Endothelial cell of umbilical vein (primary cell): ENCODE results near the gene PRRX2. TPM values are rescaled to one million over a fixed set of nuclear protein-coding genes. Genes with fewer than 3 reads are reported as not detected.

ENCODE experiments used
- BruUV-seq: library from RNA; stranded (reverse); fragments of 400-500 nt; replicated peaks from 2 replicates; lab custom pipeline; 2021; lab: Mats Ljungman, UMichigan
- CTCF ChIA-PET: fragments of 300-600, 350-600 bp; sonication (Branson Sonifier 250); formaldehyde crosslinking; loops from one replicate; lab custom pipeline; 2021; ENCODE audit warnings: antibody characterized with exemption, inconsistent platforms; lab: Charles Lee
- POLR2A ChIA-PET: fragments of 300-600, 350-600 bp; sonication (Branson Sonifier 250); formaldehyde crosslinking; loops from one replicate; lab custom pipeline; 2021; ENCODE audit warnings: antibody characterized with exemption, inconsistent platforms; lab: Charles Lee
- DNase-seq: peaks from one replicate; pipeline ENCODE4 v3.0.0-alpha.2; 2011; ENCODE audit warnings: low read depth, low spot score
- FAIRE-seq: peaks from 2 replicates; lab custom pipeline; 2011; peaks lifted over from hg19 to GRCh38; lab: Jason Lieb, UNC
- H2AFZ ChIP-seq: 2 replicates; pipeline ENCODE4 v1.6.0; 2012; ENCODE audit warnings: low read depth, low read length, control low read depth, inconsistent platforms
- H3K27ac ChIP-seq: 2 replicates; pipeline ENCODE4 v1.5.1; 2011; ENCODE audit warnings: low read depth, mild to moderate bottlenecking, control low read depth, low read length, moderate library complexity; ENCODE audit not compliant: insufficient read depth
- H3K27me3 ChIP-seq, 2 experiments: 2 replicates each; pipeline versions ENCODE4 v1.6.0 to v1.6.1; 2011; ENCODE audit warnings: low read length in 2 of 2, mixed read lengths in 1 of 2; ENCODE audit not compliant: control insufficient read depth in 2 of 2, insufficient read depth in 2 of 2
- H3K36me3 ChIP-seq, 2 experiments: 2 replicates in 1 of 2; 3 replicates in 1 of 2; pipeline ENCODE4 v1.5.1; 2011; ENCODE audit warnings: low read length in 2 of 2, mild to moderate bottlenecking in 1 of 2, moderate library complexity in 1 of 2; ENCODE audit not compliant: control insufficient read depth in 2 of 2, insufficient read depth in 2 of 2; ENCODE audit errors: extremely low read depth in 1 of 2
- H3K4me1 ChIP-seq: 3 replicates; pipeline ENCODE4 v1.5.1; 2011; ENCODE audit warnings: mild to moderate bottlenecking, low read length; ENCODE audit not compliant: control insufficient read depth, insufficient read depth; ENCODE audit errors: extremely low read depth
- H3K4me2 ChIP-seq: 2 replicates; pipeline ENCODE4 v1.6.1; 2011; ENCODE audit warnings: low read length, control low read depth, mixed read lengths; ENCODE audit not compliant: insufficient read depth
- H3K4me3 ChIP-seq, 3 experiments: fragments of 200-600 bp in 1 of 3; sonication (generic), shearing (Covaris generic) in 1 of 3; replicated peaks in 1 of 3; 2 replicates each; pipeline ENCODE4 v1.5.1; 2011 to 2016; ENCODE audit warnings: control low read depth in 3 of 3, low read length in 3 of 3, mild to moderate bottlenecking in 2 of 3, inconsistent platforms in 1 of 3, low read depth in 1 of 3, moderate library complexity in 1 of 3; ENCODE audit not compliant: insufficient read depth in 1 of 3
- H3K79me2 ChIP-seq: 2 replicates; pipeline ENCODE4 v1.6.0; 2012; ENCODE audit warnings: low read length, inconsistent platforms; ENCODE audit not compliant: control insufficient read depth, insufficient read depth
- H3K9ac ChIP-seq: replicated peaks from 2 replicates; pipeline ENCODE3; 2011; ENCODE audit warnings: low read length, control low read depth; ENCODE audit not compliant: insufficient read depth; ENCODE audit errors: extremely low read depth
- H3K9me1 ChIP-seq: replicated peaks from 3 replicates; pipeline ENCODE4 v1.6.0; 2011; ENCODE audit warnings: mild to moderate bottlenecking, low read length; ENCODE audit not compliant: control insufficient read depth, insufficient read depth; ENCODE audit errors: extremely low read depth
- H3K9me3 ChIP-seq: replicated peaks from 2 replicates; pipeline ENCODE4 v1.5.1; 2012; ENCODE audit warnings: low read length, inconsistent platforms; ENCODE audit not compliant: control insufficient read depth, insufficient read depth
- H4K20me1 ChIP-seq: replicated peaks from 2 replicates; pipeline ENCODE3; 2011; ENCODE audit warnings: mild to moderate bottlenecking, low read length; ENCODE audit not compliant: control insufficient read depth, insufficient read depth; ENCODE audit errors: extremely low read depth
- CTCF ChIP-seq, 2 donors: IDR thresholded peaks; 1 replicate in 1 of 2; 2 replicates in 1 of 2; pipeline ENCODE4 v1.5.1; 2011; ENCODE audit warnings: low read length in 2 of 2, mild to moderate bottlenecking in 2 of 2, moderate library complexity in 2 of 2, control low read depth in 1 of 2, inconsistent platforms in 1 of 2, low read depth in 1 of 2; ENCODE audit not compliant: insufficient read depth in 1 of 2; ENCODE audit errors: extremely low read depth in 1 of 2
- EZH2 ChIP-seq: IDR thresholded peaks from 2 replicates; pipeline ENCODE4 v1.6.1; 2012; ENCODE audit warnings: borderline replicate concordance, low read depth, mild to moderate bottlenecking, moderate library complexity, low read length, inconsistent platforms; ENCODE audit not compliant: severe bottlenecking
- FOS ChIP-seq: IDR thresholded peaks from 2 replicates; pipeline ENCODE4 v1.6.1; 2011; ENCODE audit warnings: mild to moderate bottlenecking, low read length, moderate library complexity, borderline replicate concordance; ENCODE audit not compliant: insufficient read depth
- GATA2 ChIP-seq: IDR thresholded peaks from 2 replicates; pipeline ENCODE4 v1.7.0; 2011; ENCODE audit warnings: low read depth, mild to moderate bottlenecking, moderate library complexity, mixed read lengths, low read length; ENCODE audit not compliant: insufficient read length, insufficient read depth
- JUN ChIP-seq: IDR thresholded peaks from 2 replicates; pipeline ENCODE4 v1.6.1; 2011; ENCODE audit warnings: borderline replicate concordance, low read depth; ENCODE audit not compliant: insufficient read length, insufficient read depth
- MYC ChIP-seq: IDR thresholded peaks from one replicate; pipeline ENCODE4 v1.6.1; 2011; ENCODE audit warnings: mild to moderate bottlenecking, low read depth, low read length
- POLR2A ChIP-seq: IDR thresholded peaks from 2 replicates; pipeline ENCODE4 v1.6.1; 2012; ENCODE audit warnings: low read depth, mild to moderate bottlenecking, control low read depth, low read length
- POLR2AphosphoS5 ChIP-seq: IDR thresholded peaks from 2 replicates; pipeline ENCODE4 v1.6.1; 2012; ENCODE audit warnings: low read depth, mild to moderate bottlenecking, control low read depth, low read length, moderate library complexity; ENCODE audit not compliant: insufficient read depth
- dilution Hi-C: fragments of 300-500 bp; cut with MboI; formaldehyde crosslinking; loops from one replicate; pipeline ENCODE4 v1.15.0; 2019; ENCODE audit warnings: low sequenced_read_pairs; ENCODE audit not compliant: extremely low pct_ligation_motif_present
- intact Hi-C: fragments of 100-400 bp; cut with micrococcal nuclease; formaldehyde crosslinking; loops from one replicate; pipeline ENCODE4 v1.10.0; 2022
- polyA plus RNA-seq, 4 experiments: library from polyadenylated mRNA; depleted of rRNA in 3 of 4; stranded (reverse) in 3 of 4; unstranded in 1 of 4; fragments of >200 nt; gene quantifications; 2 replicates each; pipeline versions ENCODE4 v1.2.1 to v1.2.3, GENCODE V29; 2011 to 2012; ENCODE audit warnings: missing spikeins in 1 of 4
- total RNA-seq: library from RNA; stranded (reverse); gene quantifications from 2 replicates; pipeline ENCODE4 v1.2.3, GENCODE V29; 2021
- TF ChIP-seq, protein P1 (sequence below): IDR thresholded peaks from 2 replicates; pipeline ENCODE4 v1.6.1; 2011; ENCODE audit not compliant: insufficient read depth, insufficient read length

Gene PRRX2
- total and polyA plus RNA-seq, 2 donors (not counting 3 experiments of a cell fraction or from before 2014, with no cell fraction given), result 0.19 to 0.77 TPM

GRCh38 chr9:129669141-129669718, 3.8 kb downstream of the PRRX2 start:
- ChIA-PET POLR2A (no interaction called here), CTCF (no interaction called here)
- Histone ChIP-seq H3K4me1 (no peaks in the 10 kb centered on the region), H4K20me1 (no peaks in the 10 kb centered on the region), H2AFZ (no peak overlapping the region), H3K4me3 (no peak overlapping the region), H3K9me1 (no peaks in the 10 kb centered on the region), H3K4me2 (no peak overlapping the region), H3K36me3 (no peaks in the 10 kb centered on the region), H3K9me3 (no peaks in the 10 kb centered on the region), H3K79me2 (no peaks in the 10 kb centered on the region), H3K27me3 (peaks cover 4 to 11% of the 10 kb centered on the region in 2 experiments), H3K27ac (no peak overlapping the region), H3K9ac (no peak overlapping the region)
- TF ChIP-seq GATA2, result no peak
- no peak for TF ChIP-seq FOS
- TF ChIP-seq CTCF (IDR thresholded peaks at IDR 0.05; ENCODE audit: extremely low read depth in 1 of 2, insufficient read depth in 1 of 2, low read depth in 1 of 2, low read length in 2 of 2), result no peak
- no peak for TF ChIP-seq JUN
- TF ChIP-seq MYC, result no peak
- TF ChIP-seq EZH2, result no peak
- no peak for TF ChIP-seq POLR2AphosphoS5
- TF ChIP-seq, protein P1, sequence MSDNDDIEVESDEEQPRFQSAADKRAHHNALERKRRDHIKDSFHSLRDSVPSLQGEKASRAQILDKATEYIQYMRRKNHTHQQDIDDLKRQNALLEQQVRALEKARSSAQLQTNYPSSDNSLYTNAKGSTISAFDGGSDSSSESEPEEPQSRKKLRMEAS, result no peak
- TF ChIP-seq POLR2A, result no peak
- dilution Hi-C loops, result no loop called here
- no TSS peak for BruUV-seq
- FAIRE-seq, result peak; percentile 80
- intact Hi-C loops, result no loop called here
- DNase-seq, result peak; percentile 16
